Nephron (organoid): Measurements from ENCODE around the gene FSTL5.

Source experiments
- H3K27ac Mint-ChIP-seq, 3 experiments: 2 replicates each; pipeline ENCODE4 v1.8.0; 2020; ENCODE audit warnings: mixed read lengths in 3 of 3, mild to moderate bottlenecking in 2 of 3, moderate library complexity in 1 of 3
- H3K27me3 Mint-ChIP-seq: 2 replicates; pipeline ENCODE4 v1.8.0; 2021; ENCODE audit warnings: low read depth, mild to moderate bottlenecking, moderate library complexity, mixed read lengths
- H3K36me3 Mint-ChIP-seq: 2 replicates; pipeline ENCODE4 v1.8.0; 2020; ENCODE audit warnings: low read depth, mixed read lengths
- H3K4me1 Mint-ChIP-seq: 2 replicates; pipeline ENCODE4 v1.8.0; 2020; ENCODE audit warnings: mixed read lengths
- H3K4me3 Mint-ChIP-seq, 3 experiments: 2 replicates each; pipeline ENCODE4 v1.8.0; 2020; ENCODE audit warnings: mild to moderate bottlenecking in 3 of 3, mixed read lengths in 3 of 3, moderate library complexity in 2 of 3
- H3K9me3 Mint-ChIP-seq: 2 replicates; pipeline ENCODE4 v1.8.0; 2020; ENCODE audit warnings: mixed read lengths
- CTCF ChIP-seq, 3 experiments: fragments of 200-600 bp; sonication (generic); IDR thresholded peaks; one replicate each; pipeline ENCODE4 v1.5.0; 2021; ENCODE audit warnings: antibody characterized with exemption in 3 of 3; ENCODE audit not compliant: unreplicated experiment in 3 of 3

Gene FSTL5

GRCh38 chr4:161336621-161337020 is 827.2 kb downstream of the FSTL5 start:
- no peaks in the 10 kb centered on the region for H3K9me3 Mint-ChIP-seq
- no peaks in the 10 kb centered on the region for H3K27me3 Mint-ChIP-seq
- no peak overlapping the region for H3K27ac Mint-ChIP-seq
- H3K4me3 Mint-ChIP-seq = no peak overlapping the region
- H3K4me1 Mint-ChIP-seq = no peaks in the 10 kb centered on the region
- H3K36me3 Mint-ChIP-seq = no peaks in the 10 kb centered on the region
- no peak for TF ChIP-seq CTCF (IDR thresholded peaks at IDR 0.05; ENCODE audit: unreplicated experiment in 3 of 3)

DNA sequence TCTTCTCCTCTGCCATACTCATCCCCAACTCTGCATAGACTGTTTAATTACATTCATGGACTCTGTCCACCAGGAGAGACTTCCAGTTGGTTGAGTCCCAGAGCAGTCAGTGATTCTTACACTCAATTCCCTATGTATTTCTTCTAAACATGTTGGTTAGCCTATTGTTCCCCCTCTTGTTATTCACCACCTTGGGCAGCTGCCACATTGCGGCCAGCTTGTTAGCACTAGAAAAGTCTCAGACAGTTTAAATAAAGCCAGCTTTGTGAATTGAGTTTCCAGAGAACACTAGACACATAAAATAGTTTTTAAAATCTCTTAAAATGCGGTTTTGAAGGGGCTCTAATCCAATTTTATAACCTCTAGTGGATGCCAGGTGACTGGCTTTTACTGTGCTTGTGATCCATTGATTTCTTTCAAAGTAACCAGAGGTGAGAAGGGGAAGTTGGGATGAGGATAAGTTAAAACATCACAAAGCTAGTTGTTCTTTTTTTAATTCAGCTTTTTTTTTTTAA is 827.7 kb downstream of the FSTL5 start:
- Mint-ChIP-seq H3K4me3 (no peak overlapping the region), H3K27me3 (no peaks in the 10 kb centered on the region), H3K27ac (no peak overlapping the region), H3K36me3 (no peaks in the 10 kb centered on the region), H3K4me1 (no peaks in the 10 kb centered on the region), H3K9me3 (no peaks in the 10 kb centered on the region)
- TF ChIP-seq CTCF (IDR thresholded peaks at IDR 0.05; ENCODE audit: unreplicated experiment in 3 of 3) = no peak
